ENCODE results near the gene CELSR1.

The CELSR1 gene

DNA sequence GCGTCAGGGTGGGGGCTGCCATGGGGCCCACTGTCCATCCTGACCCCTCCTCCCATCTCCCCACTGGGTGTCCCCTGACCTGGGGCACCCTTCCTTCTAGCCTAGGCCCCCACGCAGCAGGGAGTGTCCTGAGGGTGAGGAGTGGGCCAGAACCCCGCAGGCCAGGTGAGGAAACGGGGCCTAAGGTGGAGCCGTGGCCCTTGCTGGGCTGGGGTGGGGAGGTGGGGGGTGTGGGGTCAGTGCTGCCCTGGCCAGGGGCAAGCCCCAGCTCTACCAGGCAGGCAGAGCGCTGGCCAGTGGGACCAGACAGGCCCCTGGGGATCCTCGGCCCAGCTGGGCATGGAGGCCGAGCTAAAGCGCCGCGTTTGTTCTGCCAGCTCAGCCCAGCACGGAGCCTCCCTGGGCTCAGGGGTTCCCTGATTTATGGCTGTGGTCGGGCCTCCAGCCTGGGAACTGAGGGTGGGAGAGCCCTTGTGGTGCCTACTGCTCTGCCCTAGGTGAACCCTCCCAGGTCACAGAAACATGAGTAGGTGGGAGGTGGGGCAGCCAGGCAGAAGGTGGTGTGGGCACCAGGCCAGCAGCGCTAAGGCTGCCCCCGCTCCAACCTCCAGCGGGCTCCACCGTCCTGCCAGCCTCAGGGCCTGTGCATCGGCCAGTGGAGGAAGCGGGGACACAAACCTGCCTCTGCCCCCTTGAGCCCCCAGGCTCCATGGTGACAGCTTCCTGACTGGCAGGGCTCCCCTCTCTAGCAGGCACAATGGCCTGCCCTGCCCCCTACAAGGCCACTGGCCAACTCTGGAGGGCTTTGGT lies 179.5 kb downstream of the CELSR1 start:
- no peak for DNase-seq

- DNase-seq = no peak
These were observed 180.6 kb downstream of the CELSR1 start for GRCh38 chr22:46356496-46357480.

- no peak for DNase-seq
These were observed 181.4 kb downstream of the CELSR1 start for GRCh38 chr22:46355996-46356471.

DNA sequence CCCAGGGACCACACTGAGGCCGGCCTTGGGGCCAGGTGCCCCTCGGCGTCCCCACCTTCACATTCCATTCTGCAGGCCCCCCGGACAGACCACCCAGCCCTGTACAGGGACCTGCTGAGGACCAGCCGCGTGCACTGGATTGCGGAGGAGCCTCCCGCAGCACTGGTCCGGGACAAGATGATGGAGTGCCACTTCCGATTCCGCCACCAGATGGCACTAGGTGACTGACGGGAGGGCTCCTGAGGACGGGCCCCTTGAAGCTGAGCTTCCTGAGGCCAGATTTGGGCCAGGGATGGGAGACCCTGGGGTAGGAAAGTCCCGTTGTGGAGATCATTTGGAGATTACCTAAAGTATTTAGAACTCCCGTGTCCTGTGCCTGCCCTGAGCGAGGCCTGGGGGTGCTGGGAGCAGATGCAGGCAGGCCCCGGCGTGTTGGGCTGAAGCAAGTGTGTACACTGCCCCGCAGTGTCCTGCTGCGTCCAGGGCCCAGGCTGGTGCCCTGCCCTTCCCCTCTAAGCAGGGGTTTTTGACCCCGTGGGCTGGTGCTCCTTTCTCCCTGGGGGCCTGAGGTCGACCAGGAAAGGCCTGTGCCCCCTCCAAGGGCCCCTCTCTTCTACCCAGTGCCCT lies 181.9 kb downstream of the CELSR1 start:
- no peak for DNase-seq

- no peak for DNase-seq
These were observed 182.5 kb downstream of the CELSR1 start for GRCh38 chr22:46354993-46355305.

- DNase-seq = no peak
These were observed 183.0 kb downstream of the CELSR1 start for GRCh38 chr22:46354176-46354992.

- DNase-seq = no peak
These were observed 183.8 kb downstream of the CELSR1 start for GRCh38 chr22:46353483-46354105.

- peak; percentile 39 for DNase-seq
These were observed 184.6 kb downstream of the CELSR1 start for GRCh38 chr22:46352691-46353386.

- DNase-seq = no peak
These were observed 185.1 kb downstream of the CELSR1 start for GRCh38 chr22:46352276-46352675.

GRCh38 chr22:46351767-46352166 lies 185.7 kb downstream of the CELSR1 start:
- DNase-seq = no peak

DNA sequence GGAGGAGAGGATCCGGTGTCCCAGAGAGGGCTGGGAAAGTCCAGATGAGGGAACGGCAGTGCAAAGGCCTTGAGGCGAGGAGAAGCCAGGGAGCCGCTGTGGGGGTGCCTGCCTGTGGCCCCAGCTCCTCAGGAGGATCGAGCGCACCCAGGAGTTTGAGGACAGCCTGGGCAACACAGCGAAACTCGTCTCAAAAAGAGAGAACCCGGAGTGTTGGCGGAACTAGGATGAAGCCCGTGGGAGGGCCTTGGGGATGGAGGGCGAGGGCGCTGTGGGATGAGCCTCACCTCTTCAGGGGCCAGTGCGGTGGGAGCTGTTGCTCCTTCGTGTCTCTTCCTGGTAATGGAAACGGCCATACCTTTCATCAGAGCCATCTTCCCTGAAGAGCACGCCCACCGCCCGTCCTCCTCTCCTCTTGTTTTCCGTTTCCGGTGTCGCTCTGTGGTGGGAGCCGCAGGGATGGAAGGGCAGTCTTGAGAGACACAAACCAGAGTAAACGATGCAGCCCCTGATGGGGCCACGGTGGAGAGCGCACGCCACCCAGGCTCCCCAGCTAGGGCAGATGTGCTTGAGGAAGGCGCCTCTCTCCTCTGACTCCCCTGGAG lies 186.2 kb downstream of the CELSR1 start:
- no peak for DNase-seq

GRCh38 chr22:46350646-46351045 lies 186.8 kb downstream of the CELSR1 start:
- no peak for DNase-seq

DNA sequence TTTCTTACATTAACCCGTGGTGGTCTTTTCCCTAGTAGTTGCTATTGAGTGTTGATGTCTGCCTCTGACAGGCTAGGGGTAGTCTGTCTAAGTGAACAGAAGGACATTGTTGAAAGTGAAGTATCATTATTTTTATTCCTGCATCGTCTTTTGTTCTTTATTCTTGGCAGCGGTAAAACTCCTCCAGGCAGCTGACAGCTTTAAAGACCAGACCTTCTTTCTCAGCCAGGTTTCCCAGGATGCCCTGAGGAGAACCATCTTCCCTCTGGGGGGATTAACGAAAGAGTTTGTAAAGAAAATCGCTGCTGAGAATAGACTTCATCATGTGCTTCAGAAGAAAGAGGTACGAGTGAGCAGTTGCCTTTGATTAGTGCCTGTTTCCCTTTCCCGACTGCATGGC lies 187.3 kb downstream of the CELSR1 start:
- DNase-seq = no peak

DNA sequence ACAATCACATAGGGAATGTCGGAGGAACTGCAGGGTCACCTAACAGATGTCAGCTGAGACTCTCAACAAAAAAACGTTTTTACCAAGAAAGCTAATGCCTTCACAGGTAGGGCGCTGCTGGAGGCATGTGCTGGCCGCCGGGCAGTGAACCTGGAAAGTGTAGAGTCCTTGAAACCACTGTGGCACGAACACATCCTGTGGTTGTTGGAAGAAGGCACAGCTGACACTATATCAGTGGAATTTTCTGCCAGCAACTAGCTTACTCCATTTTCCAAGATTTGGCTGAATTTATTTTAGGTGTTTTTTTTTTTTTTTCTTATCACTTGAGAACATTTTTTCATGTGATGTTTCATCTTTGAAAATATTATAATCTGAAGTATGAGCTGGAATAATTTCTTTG lies 187.7 kb downstream of the CELSR1 start:
- DNase-seq = no peak

GRCh38 chr22:46349238-46349637 lies 188.2 kb downstream of the CELSR1 start:
- DNase-seq = no peak

- no peak for DNase-seq
These were observed 189.2 kb downstream of the CELSR1 start for GRCh38 chr22:46348099-46348695.

- no peak for DNase-seq
These were observed 189.8 kb downstream of the CELSR1 start for GRCh38 chr22:46347646-46348045.

DNA sequence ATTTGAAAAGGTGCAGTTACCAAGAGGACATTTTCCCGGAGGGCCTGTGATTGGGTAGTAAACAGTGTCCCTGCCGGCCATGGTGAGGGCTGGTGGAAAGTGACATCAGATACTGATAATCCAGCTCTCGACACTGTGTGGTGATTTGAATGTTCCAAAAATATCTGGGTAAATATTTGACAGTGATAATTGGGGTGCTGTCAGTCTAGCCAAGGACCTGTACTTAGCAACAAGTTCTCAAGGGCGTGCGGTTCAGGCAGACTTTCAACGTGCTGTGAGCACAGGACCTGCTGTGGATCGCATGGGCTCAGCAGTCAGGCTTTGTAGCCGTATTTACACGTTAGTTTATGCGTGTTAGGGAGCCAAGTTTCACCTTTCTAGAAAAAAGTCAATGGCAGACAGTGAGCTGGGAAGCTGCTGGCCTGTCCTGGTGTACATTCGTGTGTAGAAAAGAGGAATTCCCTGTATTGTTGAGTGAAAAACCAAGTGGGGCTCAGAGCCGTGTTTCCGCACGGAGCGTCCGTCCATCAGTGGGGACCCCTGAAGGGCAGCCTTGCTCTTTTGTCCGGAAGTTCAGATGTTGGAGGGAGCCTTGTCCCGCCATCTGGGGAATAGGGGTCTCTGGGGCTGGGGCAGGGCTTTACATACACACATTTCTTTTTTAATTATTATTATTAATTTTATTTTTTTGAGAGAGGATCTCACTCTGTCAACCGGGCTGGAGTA lies 190.6 kb downstream of the CELSR1 start:
- DNase-seq = no peak

- DNase-seq = no peak
These were observed 196.7 kb downstream of the CELSR1 start for GRCh38 chr22:46340676-46341075.

- no peak for DNase-seq
These were observed 197.5 kb downstream of the CELSR1 start for GRCh38 chr22:46339956-46340355.

Data from NCI-H2107 (cell line).